HTR-8/SVneo (cell line): Measurements from ENCODE around the gene BIN1.
"Not testable (repeated sequence)": the region's sequence is repeated elsewhere in the genome, so short reads cannot be mapped to it uniquely, and the experiment has no call there.

Source experiments
- DNase-seq: peaks from one replicate; pipeline ENCODE4 v3.0.0; 2011; ENCODE audit warnings: low spot score, mixed read lengths; ENCODE audit not compliant: insufficient read length
- FAIRE-seq: peaks from 2 replicates; lab custom pipeline; 2011; peaks lifted over from hg19 to GRCh38; lab: Jason Lieb, UNC

BIN1 gene

DNA sequence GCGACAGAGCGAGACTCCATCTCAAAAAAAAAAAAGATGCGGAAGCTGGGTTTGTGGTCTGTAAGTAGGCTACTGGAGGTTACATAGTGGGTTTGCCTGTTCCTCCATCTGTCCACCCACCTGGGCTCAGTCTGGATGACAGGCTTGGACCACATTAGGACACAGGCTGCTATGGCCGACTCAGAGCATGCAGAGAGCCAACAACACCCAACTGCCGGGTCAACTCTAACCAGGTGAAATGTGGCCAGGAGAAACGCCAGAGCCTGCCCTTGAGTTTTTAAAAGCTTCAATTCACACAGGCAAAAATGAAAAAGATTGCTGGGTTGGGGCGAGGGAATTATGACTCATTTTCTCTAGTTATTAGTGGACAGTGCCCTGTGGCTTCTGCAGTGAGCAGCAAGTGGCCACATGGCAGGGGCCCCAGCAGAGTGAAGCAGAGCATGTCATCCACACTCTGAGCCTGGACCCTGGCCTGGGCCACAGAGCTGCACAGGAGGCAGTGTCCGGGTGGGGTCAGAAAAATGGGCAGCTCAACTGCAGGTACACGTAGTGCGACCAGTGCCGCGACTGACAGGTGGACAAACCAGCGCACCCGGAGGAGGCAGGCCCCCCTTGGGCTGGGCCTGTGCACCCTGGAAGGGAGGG is 67.4 kb downstream of the BIN1 start:
- no peak for FAIRE-seq
- no peak for DNase-seq

GRCh38 chr2:127037476-127037875 is 69.5 kb downstream of the BIN1 start:
- no peak for DNase-seq

DNA sequence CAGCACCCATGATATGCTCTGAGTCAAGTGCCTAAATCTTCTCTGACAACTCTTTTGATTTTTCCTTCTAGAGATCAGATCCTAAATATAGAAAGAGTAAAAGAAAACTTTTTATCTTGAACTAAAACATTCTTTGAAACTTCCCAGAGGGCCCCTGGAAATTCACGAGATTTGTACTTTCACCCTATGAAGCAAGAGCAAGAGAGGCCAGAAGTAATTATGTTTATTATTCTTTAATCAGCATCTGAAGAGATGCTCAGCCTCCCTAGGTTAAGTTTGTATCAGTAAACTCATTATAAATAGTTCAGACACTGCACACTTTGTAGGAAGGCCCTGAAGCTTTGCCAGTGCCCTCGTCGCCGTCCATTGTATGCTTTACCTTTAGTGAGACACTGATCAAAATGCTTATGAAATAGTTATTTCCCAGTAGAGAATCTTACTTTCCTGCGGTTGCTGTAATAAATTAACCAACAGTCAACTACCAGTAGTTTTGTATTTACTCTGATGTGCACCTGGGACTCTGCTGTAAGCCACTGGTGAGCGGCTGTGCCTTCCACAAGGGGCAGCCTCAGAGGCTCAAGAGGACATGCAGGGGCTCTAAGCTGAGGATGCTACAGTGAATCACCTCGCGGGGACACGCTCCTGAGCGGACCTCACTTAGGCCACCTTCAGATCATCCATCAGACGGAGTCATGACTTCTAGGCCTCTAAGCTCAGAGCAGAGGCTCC is 71.9 kb downstream of the BIN1 start:
- FAIRE-seq (no peak), DNase-seq (no peak)

More at GRCh38 chr2:127037476-127037875, 69.5 kb downstream of the BIN1 start:
- no peak for FAIRE-seq

DNA sequence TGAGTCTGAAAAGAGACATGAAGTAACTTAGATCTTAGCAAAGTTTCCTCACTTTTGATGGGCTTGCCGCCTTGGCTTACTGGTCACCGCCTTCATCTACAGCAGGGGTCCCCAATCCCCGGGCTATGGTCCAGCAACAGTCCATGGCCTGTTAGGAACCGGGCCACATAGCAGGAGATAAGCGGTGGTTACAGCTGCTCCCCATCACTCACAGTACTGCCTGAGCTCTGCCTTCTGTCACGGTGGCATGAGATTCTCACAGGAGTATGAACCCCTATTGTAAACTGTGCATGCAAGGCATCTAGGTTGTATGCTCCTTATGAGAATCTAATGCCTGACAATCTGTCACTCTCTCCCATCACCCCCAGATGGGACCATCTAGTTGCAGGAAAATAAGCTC is 72.9 kb downstream of the BIN1 start:
- FAIRE-seq = no peak
- no peak for DNase-seq

GRCh38 chr2:127032621-127033020 is 74.3 kb downstream of the BIN1 start:
- FAIRE-seq (no peak), DNase-seq (peak; percentile 23)

DNA sequence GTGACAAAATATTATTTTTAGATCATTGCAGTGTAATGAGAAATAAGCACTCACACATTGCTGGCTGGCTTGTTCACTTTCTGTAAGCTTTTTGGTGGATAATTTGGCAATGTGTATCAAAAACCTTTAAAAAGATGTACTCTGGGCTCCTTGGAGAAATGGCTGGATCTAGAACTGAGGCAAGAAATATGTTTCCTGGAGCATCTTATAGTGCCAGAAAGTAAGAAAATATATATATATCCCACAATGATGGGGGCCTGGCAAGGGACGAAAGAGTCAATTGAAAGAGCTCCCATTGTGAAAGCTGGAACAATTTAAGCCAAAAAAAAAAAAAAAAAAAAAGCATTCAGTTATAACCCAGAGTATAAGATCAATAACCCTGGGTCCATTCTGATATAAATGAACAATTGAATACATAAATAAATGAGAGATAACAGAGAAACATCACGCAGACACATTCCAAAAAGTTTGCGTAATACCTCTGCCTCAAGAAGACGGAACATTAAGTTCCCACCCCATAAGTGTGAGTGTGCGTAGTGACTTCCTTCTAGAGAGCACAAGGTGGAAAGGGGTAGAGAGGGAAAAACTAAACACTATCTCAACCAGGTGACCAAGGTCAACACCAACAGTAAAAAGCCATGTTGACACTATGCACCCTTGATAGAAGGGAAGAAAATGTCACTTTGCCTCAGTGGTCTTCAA is 77.5 kb downstream of the BIN1 start:
- FAIRE-seq = no peak

GRCh38 chr2:127028745-127029144 is 78.2 kb downstream of the BIN1 start:
- FAIRE-seq, DNase-seq: not testable (repeated sequence)

More for the DNA sequence above, 77.5 kb downstream of the BIN1 start:
- DNase-seq = no peak

GRCh38 chr2:127027715-127028114 is 79.2 kb downstream of the BIN1 start:
- DNase-seq = no peak
- FAIRE-seq = no peak

DNA sequence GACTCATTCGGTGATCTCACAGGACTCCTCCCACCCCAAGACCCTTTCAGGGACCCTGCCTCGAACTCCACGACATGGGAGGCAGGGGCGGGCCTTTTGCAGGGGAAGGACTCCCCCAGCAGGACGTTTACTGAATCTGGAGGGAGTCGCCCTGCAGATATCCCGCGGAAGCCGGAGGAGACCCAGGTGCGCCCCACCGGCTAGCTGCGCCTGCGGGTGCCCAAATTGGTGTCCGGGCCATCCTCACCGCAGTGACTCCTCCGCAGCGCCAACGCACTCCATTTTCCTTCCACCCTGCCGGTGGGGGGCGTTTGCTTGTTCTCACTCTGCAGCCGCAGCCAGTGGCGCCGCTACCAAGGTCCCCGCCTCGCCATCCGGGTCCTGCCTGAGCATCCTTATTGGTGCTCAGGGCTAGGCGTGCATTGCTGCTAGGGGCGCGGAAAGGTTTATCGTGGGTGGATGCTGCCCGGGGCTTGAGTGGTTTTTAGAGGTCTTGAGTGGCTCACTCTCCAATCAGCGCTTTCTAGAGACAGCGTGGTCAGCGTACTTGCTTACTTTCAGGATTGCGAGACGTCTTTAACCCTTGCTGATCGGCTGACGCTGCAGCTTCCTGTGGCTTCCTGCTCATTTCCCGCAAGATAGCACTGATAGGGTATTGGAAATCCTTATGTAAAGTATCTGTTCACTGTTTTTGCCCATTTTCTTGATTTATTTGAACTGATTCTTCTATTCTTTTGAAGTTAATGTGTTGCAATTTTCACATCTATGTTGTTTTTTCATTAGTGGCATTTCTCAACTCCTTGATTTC is 81.4 kb downstream of the BIN1 start:
- peak; percentile 82 for DNase-seq
- FAIRE-seq = peak; percentile 76

- DNase-seq = peak; percentile 59
- peak; percentile 36 for FAIRE-seq
Observed at GRCh38 chr2:127024769-127025358, 82.1 kb downstream of the BIN1 start.

DNA sequence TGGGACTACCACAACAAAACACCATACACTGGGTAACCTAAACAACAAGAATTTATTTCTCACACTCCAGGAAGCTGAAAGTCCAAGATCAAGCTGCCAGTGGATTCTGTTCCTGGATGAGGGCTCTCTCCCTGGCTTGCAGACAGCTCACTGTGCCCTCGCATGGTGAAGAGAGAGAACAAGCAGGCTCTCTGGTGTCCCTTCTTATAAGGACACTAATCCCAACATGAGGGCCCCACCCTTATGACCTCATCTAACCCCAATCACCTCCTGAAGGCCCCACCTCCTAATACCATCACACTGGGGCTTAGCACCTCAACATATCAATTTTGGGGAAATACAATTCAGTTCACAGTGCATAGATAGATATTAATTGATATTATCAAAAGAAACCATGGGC is 83.5 kb downstream of the BIN1 start:
- FAIRE-seq (no peak), DNase-seq (no peak)

- DNase-seq = no peak
- FAIRE-seq = no peak
Observed at GRCh38 chr2:127022817-127023216, 84.1 kb downstream of the BIN1 start.

- FAIRE-seq = no peak
Observed at GRCh38 chr2:127020536-127020935, 86.4 kb downstream of the BIN1 start.

DNA sequence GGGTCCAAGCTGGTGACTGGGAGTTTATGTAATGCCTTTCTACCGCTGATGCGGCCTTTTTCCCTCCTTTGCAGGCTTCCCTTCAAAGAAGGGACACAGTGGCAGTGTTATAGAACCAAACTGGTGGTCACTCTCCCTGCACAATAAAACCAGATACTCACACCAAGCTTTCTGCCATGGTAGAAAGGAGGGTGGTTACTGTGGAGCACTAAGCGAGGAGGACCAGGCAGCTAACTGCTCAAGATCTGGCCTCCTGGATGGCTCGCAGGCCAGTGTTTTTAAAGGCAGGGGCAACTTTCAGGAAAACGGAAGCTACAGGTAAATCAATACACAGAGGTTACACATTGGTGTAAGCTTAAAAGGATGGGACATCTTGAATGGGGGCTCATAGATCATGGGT is 89.4 kb downstream of the BIN1 start:
- FAIRE-seq (no peak), DNase-seq (no peak)

More at GRCh38 chr2:127020536-127020935, 86.4 kb downstream of the BIN1 start:
- no peak for DNase-seq

GRCh38 chr2:127016329-127016728 is 90.6 kb downstream of the BIN1 start:
- DNase-seq (no peak), FAIRE-seq (no peak)

- FAIRE-seq = no peak
- no peak for DNase-seq
Observed at GRCh38 chr2:127015106-127015910, 91.6 kb downstream of the BIN1 start.

DNA sequence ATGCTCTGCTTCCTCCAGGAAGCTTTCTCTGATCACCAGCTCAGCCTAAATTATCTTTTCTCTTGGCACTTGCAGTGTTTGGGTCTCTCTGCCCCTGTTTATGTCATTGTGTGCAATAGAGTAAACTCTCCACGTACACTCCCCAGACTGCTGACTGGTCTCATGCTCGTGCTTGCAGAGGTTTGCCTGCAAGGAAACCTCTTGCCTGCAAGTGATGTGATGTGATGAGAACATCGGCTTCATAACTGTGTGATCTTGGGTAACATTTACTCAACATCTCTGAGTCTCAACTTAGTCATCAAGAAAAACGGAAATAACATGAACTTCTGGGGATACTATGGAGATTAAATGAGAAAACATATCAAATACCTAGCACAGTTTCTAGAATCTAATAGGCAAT is 92.3 kb downstream of the BIN1 start:
- peak; percentile 52 for FAIRE-seq
- peak; percentile 31 for DNase-seq

DNA sequence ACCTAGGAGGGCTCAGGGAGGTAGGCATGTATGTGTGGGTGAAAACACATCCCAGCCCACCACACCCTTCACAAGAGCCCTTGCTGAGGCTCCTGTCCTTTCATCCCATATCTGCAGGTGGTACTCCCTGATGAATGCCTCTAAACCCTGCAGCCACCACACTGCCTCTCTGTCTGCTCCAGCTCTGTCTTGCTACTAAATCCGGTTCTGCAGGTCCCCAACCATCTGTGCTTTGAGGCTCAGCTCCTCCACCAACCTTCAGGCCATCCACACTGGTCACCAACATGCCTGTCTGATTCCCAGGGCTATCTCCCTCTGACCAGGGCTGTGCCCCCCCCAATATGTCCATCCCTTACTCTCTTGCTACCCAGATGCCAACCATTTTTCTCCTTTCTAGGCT is 92.7 kb downstream of the BIN1 start:
- no peak for FAIRE-seq
- DNase-seq = no peak

DNA sequence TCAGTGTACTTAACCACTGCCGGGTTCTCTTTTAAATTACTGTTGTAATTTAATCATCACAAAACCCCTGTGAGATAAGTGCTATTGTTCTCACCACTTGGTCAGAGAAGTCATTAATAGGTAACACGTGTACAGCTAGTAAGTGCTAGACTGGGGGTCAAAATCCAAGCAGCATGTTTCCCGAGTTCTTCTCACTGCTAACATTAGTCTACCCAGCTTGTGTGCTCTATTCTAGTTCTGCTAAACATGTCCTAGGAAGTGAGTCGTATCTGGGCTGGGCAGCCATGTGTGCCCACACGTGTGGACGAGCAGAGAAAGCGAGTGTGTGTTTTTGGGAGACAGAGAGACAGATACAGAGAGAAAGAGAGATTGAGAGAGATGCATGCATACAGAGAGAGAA is 94.1 kb downstream of the BIN1 start:
- DNase-seq = no peak
- no peak for FAIRE-seq
